GM19328 (cell line): ENCODE data around the gene EFR3B.

Experiments used
- ATAC-seq: cut with Tn5 transposase; IDR thresholded peaks from one replicate; pipeline ENCODE4 v1.9.1; 2021; ENCODE audit warnings: mild to moderate bottlenecking, moderate library complexity; ENCODE audit not compliant: unreplicated experiment

Gene EFR3B

DNA sequence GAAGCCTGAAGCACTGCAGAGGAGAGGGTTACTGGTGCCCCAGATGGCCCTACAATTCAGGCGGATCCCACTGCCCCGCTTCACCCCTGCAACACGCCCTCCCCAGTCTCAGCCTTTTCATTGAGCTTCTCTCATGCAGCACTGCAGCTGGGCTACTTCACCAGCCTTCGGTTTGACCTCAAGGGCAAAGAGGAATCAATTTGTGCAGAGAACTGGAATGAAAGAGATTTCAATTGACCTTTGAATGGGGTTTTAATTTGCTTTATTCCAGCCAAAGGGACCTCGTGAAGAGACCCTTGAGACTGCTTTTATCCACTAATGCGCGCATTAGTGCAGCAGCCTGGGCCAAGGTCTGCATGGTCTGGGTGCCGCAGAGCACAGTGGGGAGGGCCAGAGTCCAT lies 135.3 kb downstream of the EFR3B start:
- no peak for ATAC-seq

GRCh38 chr2:25178976-25179375 lies 137.1 kb downstream of the EFR3B start:
- no peak for ATAC-seq

DNA sequence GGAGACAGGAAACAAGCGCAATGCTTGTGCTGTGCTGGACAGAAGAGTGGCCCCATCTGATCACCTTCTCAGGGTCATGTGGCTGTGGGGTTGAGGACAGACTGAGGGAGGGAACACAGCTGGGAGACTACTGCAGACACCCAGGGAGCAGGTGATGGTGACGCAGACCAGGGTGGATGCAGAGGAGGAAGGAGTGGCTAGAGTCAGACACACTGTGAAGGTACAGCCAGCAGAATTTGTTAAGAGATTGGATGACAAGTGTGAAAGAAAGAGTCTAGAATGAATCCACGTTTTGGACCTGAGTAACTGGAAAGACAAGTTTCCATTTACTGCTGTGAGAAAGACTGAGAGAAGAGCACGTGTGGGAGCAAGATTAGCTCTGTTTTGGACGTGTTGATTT lies 142.4 kb downstream of the EFR3B start:
- ATAC-seq = no peak

GRCh38 chr2:25187729-25188350 lies 146.0 kb downstream of the EFR3B start:
- no peak for ATAC-seq

- ATAC-seq = no peak
Measured at GRCh38 chr2:25188405-25188804, 146.5 kb downstream of the EFR3B start.

DNA sequence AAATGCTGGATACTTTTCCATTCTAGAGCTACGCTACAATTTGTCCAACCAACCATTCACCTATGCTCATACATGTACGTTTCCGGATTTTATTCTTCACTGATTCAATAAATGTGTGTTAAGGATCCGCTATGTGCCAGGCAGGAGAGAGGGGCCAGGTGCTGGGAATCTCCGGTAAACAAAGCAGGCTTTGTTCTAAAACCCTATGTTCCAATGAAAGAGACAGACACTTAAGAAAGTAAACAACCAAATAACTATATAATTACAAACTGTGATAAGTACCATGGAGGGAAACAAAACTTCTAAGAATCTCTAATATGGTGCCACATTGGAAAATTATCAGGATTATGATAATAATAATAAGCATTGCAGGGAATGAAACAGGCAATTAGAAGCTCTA lies 148.7 kb downstream of the EFR3B start:
- ATAC-seq = no peak

DNA sequence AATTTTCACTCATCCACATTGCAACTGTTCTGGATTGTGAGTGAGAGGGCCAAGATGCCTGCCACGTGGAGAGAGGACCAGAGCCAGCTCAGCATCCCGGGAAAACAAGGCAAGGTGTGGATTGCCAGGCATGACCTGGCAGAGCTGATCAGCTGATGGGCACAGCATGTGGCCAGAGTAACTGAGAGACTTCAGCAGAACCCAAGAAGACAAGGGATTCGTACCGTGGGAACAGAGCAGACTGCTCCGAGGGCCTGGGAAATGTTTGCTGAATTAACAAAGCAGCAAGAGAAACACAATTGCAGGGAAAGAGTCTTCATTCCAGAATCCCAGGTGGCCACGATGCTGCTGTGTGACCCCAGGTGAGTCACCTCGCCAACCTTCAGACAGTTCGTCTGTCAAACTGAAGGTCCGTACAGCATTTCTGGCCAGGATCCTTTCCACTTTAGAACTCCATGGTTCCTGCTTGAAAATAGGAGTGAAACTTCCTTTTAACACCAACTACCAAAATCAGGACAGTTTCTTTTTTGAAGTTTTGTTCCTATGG lies 152.8 kb downstream of the EFR3B start:
- ATAC-seq = no peak

GRCh38 chr2:25197336-25198208 lies 155.7 kb downstream of the EFR3B start:
- no peak for ATAC-seq

DNA sequence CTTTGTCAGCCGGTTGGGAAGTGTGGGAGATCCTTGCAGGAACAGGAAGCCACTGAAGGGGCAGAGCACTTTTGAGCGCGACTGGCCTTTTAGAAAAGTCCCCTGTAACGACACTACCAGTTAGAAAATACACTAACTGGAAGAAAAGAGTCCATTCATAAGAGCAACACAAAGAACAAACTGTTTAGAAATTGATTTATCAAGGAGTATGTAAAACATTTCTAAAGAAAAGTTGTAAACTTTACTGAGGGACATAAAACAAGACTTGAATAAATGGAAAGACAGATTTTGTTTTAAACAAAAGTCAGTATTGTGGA lies 156.3 kb downstream of the EFR3B start:
- ATAC-seq = no peak

GRCh38 chr2:25198576-25198975 lies 156.7 kb downstream of the EFR3B start:
- ATAC-seq = no peak

DNA sequence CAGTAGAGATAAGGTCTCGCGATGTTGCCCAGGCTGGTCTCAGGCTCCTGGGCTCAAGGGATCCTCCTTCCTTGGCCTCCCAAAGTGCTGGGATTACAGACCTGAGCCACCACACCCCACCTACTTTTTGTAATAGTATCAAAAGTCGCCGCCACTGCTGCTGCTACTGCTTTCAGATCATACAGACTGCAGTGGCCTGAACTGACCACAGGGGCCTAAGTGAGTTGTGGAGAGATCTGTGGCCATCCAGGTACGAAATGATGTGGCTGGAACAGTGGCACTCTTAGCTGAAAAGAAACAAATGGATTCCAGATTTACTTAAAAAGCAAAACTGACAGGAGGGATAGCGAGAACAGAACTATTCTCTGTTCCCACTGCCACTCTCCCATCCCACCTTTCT lies 159.4 kb downstream of the EFR3B start:
- ATAC-seq = no peak

GRCh38 chr2:25201794-25202193 lies 159.9 kb downstream of the EFR3B start:
- ATAC-seq = no peak

- ATAC-seq = no peak
Measured at GRCh38 chr2:25202275-25202674, 160.4 kb downstream of the EFR3B start.

DNA sequence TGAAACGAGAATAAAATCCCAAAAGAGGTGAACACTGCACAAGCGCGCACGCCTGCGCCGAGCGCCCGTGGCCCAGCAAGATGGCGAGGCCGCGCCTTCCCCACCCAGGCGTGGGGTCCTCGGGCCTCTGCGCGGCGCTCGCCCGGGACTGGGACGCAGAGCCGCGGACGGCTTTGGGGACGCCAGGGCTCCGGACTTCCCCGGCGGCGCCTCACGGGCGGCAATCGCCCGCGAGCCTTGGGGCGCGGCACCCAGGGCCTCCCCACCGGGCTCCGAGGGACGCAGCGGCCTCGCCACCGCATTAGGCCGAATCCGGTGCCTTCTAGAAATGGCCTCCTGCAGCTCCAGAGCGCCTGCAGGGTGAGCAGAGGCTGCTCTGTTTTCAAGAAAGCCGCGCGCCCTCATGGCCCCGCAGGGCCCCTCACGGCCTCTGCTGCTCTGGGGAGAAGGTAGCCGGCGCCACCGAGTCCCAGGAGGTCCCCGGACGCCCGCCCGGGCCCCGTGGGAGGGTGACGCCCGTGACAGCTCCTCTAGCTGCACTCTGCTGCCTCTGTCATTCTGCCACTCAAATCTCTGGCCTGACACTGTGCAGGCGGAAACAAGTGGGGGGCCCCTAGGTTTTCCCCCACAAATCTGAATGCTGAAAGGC lies 162.4 kb downstream of the EFR3B start:
- no peak for ATAC-seq

DNA sequence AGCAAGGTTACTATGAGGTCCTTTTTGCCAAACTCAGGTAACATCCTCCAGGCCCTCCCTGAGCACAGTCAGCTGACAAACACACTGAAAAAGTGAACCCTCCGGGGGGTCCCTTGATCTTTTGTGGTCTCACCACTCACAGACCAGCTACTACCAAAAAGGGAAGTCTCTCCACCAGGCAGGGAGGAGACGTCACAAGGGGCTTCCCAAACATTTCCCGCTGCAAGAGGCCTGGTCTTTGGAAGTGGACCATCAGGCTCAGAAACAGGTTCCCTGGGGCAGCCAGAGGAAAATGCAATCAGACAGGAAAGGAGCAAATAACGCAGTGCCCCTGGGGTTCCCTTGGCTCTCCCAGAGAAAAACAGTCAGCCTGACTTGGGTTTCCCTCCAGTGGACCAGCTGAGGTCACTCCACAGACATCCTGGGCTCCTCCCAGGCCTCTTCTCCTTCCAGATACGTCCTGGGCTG lies 165.2 kb downstream of the EFR3B start:
- no peak for ATAC-seq
